Right cardiac atrium (tissue), 5 donors: ENCODE results near the gene CRIP3. TPM values are rescaled to one million over a fixed set of nuclear protein-coding genes. Genes with fewer than 3 reads are reported as not detected.

ENCODE experiments used
- ATAC-seq, 2 donors: fragments of 200-7000 bp; cut with Tn5 transposase; one replicate each; pipeline versions ENCODE4 v1.8.0 to v1.9.1; 2020; ENCODE audit warnings: moderate library complexity in 2 of 2, mild to moderate bottlenecking in 1 of 2
- DNase-seq, 3 donors: peaks; one replicate each; pipeline ENCODE4 v3.0.0-alpha.2; 2020
- H3K27ac ChIP-seq: one replicate; pipeline ENCODE4 v1.5.1; 2013; ENCODE audit warnings: mild to moderate bottlenecking, low read length, control low read depth, moderate library complexity
- H3K27me3 ChIP-seq: one replicate; pipeline ENCODE4 v1.6.1; 2013; ENCODE audit not compliant: control insufficient read depth, insufficient read depth
- H3K4me1 ChIP-seq: one replicate; pipeline ENCODE4 v1.6.1; 2013; ENCODE audit warnings: low read length; ENCODE audit not compliant: control insufficient read depth, insufficient read depth
- H3K4me3 ChIP-seq: one replicate; pipeline ENCODE4 v1.5.1; 2013; ENCODE audit warnings: low read length, control low read depth
- H3K9me3 ChIP-seq: one replicate; pipeline ENCODE4 v1.6.1; 2013; ENCODE audit warnings: low read length; ENCODE audit not compliant: control insufficient read depth
- WGBS: extraction: QIAGEN DNeasy Blood & Tissue Kit; methylation state at CpG from one replicate; pipeline ENCODE4 v1.1.7; 2013; 5-methylcytosine and 5-hydroxymethylcytosine counted together
- intact Hi-C, 4 donors: fragments of 100-400 bp; cut with DNase I; formaldehyde crosslinking; loops; one replicate each; pipeline versions ENCODE4 v1.11.0 to v1.14.0; 2022 to 2023
- polyA plus RNA-seq: library from polyadenylated mRNA; stranded (reverse); fragments of 200-250 nt; gene quantifications from one replicate; pipeline ENCODE4 v1.2.3, GENCODE V29; 2013
- total RNA-seq, 4 donors: library from RNA; stranded (reverse); fragmentation: NEBNext Ultra II Directional; extraction: Animal tissue kit (Norgen Biotek cat#: 25700); gene quantifications; one replicate each; pipeline ENCODE4 v1.2.1, GENCODE V29; 2021
- donor health status: healthy with polysubstance abuse.
- donor health status: DM: no; HTN: yes; CAD: no.
- donor health status: DM: no; HTN: no; CAD: no.
- donor health status: DM: no; HTN: yes; CAD: no; lungs with severe emphysema.
- donor health status: DM: yes; HTN: yes; CAD: no.

The CRIP3 gene
- total and polyA plus RNA-seq, 5 donors = 1.5 to 3.4 (median 2.6) TPM

- DNase-seq (peak in 1 of 3 donors; percentile 28), ATAC-seq (no peak)
- H3K4me1 ChIP-seq = peaks cover 13% of the 10 kb centered on the region
- no peaks in the 10 kb centered on the region for H3K27me3 ChIP-seq
- intact Hi-C loops = no loop called here
- H3K9me3 ChIP-seq = no peaks in the 10 kb centered on the region
- H3K4me3 ChIP-seq = no peak overlapping the region
- 86% methylated on average over 8 of the region's 8 CpGs for WGBS
- no peak overlapping the region for H3K27ac ChIP-seq
Observed at GRCh38 chr6:43271103-43271815, 37.4 kb downstream of the CRIP3 start.

GRCh38 chr6:43269273-43270007 lies 39.2 kb downstream of the CRIP3 start:
- ATAC-seq (peak; percentile 51 to 58), DNase-seq (peak in 1 of 3 donors; percentile 84)
- Histone ChIP-seq H3K27ac (peak overlapping the region; percentile 69), H3K4me1 (peaks cover 13% of the 10 kb centered on the region), H3K9me3 (no peaks in the 10 kb centered on the region), H3K4me3 (peak overlapping the region; percentile 7), H3K27me3 (no peaks in the 10 kb centered on the region)
- 5% methylated on average over 44 of the region's 44 CpGs for WGBS
- intact Hi-C loops = loop anchor here (5.0 to 10.0 kb wide), 3 partner anchors 58 to 235 kb away; no protein-coding TSS in a partner anchor

- H3K27me3 ChIP-seq = no peaks in the 10 kb centered on the region
- DNase-seq (peak in 1 of 3 donors; percentile 29), ATAC-seq (no peak)
- WGBS = 56% methylated on average over 10 of the region's 10 CpGs
- peaks cover 13% of the 10 kb centered on the region for H3K4me1 ChIP-seq
- peak overlapping the region; percentile 95 for H3K27ac ChIP-seq
- no peak overlapping the region for H3K4me3 ChIP-seq
- H3K9me3 ChIP-seq = no peaks in the 10 kb centered on the region
- intact Hi-C loops = loop anchor here (5.0 to 10.0 kb wide), 3 partner anchors 58 to 236 kb away; no protein-coding TSS in a partner anchor
Observed at GRCh38 chr6:43268782-43269272, 39.8 kb downstream of the CRIP3 start.

DNA sequence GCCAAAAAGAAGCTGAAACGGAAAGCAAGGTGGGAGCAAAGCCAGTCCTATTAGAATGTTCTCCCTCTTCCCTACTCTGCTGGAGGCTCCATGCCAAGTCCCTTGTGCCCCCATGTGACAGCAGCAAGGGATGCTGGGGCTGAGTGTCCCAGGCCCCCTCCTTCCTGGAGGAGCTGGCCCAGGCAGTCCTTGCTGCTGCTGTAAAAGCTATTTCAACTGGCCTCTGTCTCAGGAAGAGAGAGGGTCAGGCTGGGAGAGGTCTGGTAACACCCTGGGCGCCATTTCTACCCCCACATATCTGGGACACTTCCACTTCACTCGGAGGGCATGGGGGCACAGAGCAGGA lies 40.3 kb downstream of the CRIP3 start:
- DNase-seq (peak; percentile 53 to 87 (median 82)), ATAC-seq (peak; percentile 39 to 60)
- intact Hi-C loops = loop anchor here (5.0 to 10.0 kb wide), 3 partner anchors 59 to 236 kb away; no protein-coding TSS in a partner anchor
- 27% methylated on average over 3 of the region's 3 CpGs for WGBS
- Histone ChIP-seq H3K4me1 (peaks cover 13% of the 10 kb centered on the region), H3K27me3 (no peaks in the 10 kb centered on the region), H3K4me3 (no peak overlapping the region), H3K27ac (peak overlapping the region; percentile 95), H3K9me3 (no peaks in the 10 kb centered on the region)

DNA sequence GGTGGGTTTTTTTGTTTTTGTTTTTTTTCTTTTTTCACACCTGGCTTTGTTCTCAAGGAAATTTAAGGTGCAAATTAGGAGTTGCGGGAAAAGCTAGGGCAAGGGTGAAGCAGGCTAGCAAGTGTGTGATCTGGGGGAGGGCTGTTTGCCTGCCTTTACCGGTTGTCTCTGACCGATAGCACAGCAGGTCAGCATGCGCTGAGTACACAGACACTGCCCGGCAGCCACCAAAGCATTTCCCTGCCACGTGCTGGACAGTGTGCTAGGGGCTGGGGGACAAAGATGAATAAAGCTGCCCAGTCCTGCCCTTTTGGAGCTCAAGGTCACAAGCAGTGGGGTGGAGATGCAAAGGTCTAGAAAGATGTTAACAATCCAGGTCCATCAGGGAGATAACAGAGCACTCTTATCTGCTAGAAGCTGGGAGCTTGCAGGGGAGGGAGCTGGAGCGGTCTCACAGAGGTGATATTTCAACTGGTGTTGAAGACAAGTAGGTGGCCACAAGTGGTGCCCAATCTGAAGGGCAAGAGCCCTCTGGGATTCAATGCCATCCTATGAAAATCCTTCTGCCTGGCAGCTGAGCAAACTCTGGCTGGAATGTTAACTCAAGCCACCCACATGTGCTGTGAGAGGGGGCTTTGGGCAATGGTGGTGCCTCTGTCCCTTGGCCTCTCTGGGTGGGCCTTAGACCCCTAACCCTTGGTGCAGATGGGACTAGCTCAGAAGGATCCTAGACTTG lies 40.8 kb downstream of the CRIP3 start:
- whole genome bisulfite sequencing = 57% methylated on average over 7 of the region's 7 CpGs
- peak; percentile 4 to 12 for ATAC-seq
- Histone ChIP-seq H3K27ac (peak overlapping the region; percentile 95), H3K9me3 (no peaks in the 10 kb centered on the region), H3K4me3 (no peak overlapping the region), H3K4me1 (peaks cover 13% of the 10 kb centered on the region), H3K27me3 (no peaks in the 10 kb centered on the region)
- intact Hi-C loops = loop anchor here (5.0 to 10.0 kb wide), 3 partner anchors 60 to 237 kb away; no protein-coding TSS in a partner anchor
- DNase-seq = peak in 1 of 3 donors; percentile 60

DNA sequence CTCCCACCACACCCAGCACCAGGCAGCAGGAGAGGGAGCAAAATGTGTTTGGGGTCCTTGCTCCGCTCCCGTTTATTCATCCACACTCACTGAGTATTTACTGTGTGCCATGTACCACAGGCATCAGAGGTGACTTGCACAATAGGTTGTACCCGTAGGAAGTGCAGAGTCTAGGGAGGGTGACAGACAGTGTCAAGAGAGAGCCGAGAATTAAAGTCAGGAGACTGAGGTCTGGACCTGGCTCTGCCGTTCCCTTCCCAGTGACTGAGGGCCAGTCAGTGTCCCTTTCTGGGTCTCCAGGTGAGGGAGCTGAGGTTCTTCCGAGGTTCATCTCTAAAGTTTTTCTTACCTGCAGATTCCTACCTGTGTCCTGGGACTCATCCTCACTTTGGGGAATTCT lies 43.1 kb downstream of the CRIP3 start:
- peaks cover 13% of the 10 kb centered on the region for H3K4me1 ChIP-seq
- H3K9me3 ChIP-seq = no peaks in the 10 kb centered on the region
- intact Hi-C loops = loop anchor here (5.0 to 10.0 kb wide), 3 partner anchors 62 to 239 kb away; no protein-coding TSS in a partner anchor
- no peak for ATAC-seq
- no peak overlapping the region for H3K4me3 ChIP-seq
- H3K27me3 ChIP-seq = no peaks in the 10 kb centered on the region
- 87% methylated on average over 6 of the region's 6 CpGs for WGBS
- DNase-seq = no peak
- no peak overlapping the region for H3K27ac ChIP-seq

GRCh38 chr6:43264599-43265145 lies 44.0 kb downstream of the CRIP3 start:
- WGBS = 86% methylated on average over 5 of the region's 5 CpGs
- peak in 2 of 3 donors; percentile 27 to 29 for DNase-seq
- H3K4me1 ChIP-seq = peaks cover 13% of the 10 kb centered on the region
- H3K9me3 ChIP-seq = no peaks in the 10 kb centered on the region
- no peaks in the 10 kb centered on the region for H3K27me3 ChIP-seq
- ATAC-seq = no peak
- no peak overlapping the region for H3K4me3 ChIP-seq
- intact Hi-C loops = loop anchor here (5.0 to 10.0 kb wide), 4 partner anchors 63 to 240 kb away; no protein-coding TSS in a partner anchor
- H3K27ac ChIP-seq = no peak overlapping the region

GRCh38 chr6:43263314-43264178 lies 45.1 kb downstream of the CRIP3 start:
- H3K27me3 ChIP-seq = no peaks in the 10 kb centered on the region
- ATAC-seq = peak; percentile 79 to 82
- H3K27ac ChIP-seq = no peak overlapping the region
- WGBS = 50% methylated on average over 12 of the region's 12 CpGs
- peaks cover 8% of the 10 kb centered on the region for H3K4me1 ChIP-seq
- intact Hi-C loops = loop anchor here (5.0 to 10.0 kb wide), 3 partner anchors 71 to 241 kb away; no protein-coding TSS in a partner anchor
- no peak overlapping the region for H3K4me3 ChIP-seq
- no peaks in the 10 kb centered on the region for H3K9me3 ChIP-seq
- peak; percentile 73 to 90 (median 87) for DNase-seq

- WGBS = 88% methylated on average over 39 of the region's 39 CpGs
- H3K4me3 ChIP-seq = no peak overlapping the region
- no peaks in the 10 kb centered on the region for H3K9me3 ChIP-seq
- H3K4me1 ChIP-seq = peaks cover 3% of the 10 kb centered on the region
- peak in 1 of 3 donors; percentile 43 for DNase-seq
- intact Hi-C loops = loop anchor here (5.0 to 10.0 kb wide), 3 partner anchors 72 to 242 kb away; no protein-coding TSS in a partner anchor
- no peaks in the 10 kb centered on the region for H3K27me3 ChIP-seq
- no peak for ATAC-seq
- H3K27ac ChIP-seq = no peak overlapping the region
Observed at GRCh38 chr6:43262780-43263313, 45.8 kb downstream of the CRIP3 start.
